ENCODE data around the gene DUSP12. TPM values are rescaled to one million over a fixed set of nuclear protein-coding genes. Genes with fewer than 3 reads are reported as not detected.

DUSP12 gene
- total and polyA plus RNA-seq, 9 of the 15 experiments (the other 6 are each of a cell fraction or from before 2014, with no cell fraction given), result 10.4 to 81.4 (median 43.6) TPM

- TF ChIP-seq, protein P1, sequence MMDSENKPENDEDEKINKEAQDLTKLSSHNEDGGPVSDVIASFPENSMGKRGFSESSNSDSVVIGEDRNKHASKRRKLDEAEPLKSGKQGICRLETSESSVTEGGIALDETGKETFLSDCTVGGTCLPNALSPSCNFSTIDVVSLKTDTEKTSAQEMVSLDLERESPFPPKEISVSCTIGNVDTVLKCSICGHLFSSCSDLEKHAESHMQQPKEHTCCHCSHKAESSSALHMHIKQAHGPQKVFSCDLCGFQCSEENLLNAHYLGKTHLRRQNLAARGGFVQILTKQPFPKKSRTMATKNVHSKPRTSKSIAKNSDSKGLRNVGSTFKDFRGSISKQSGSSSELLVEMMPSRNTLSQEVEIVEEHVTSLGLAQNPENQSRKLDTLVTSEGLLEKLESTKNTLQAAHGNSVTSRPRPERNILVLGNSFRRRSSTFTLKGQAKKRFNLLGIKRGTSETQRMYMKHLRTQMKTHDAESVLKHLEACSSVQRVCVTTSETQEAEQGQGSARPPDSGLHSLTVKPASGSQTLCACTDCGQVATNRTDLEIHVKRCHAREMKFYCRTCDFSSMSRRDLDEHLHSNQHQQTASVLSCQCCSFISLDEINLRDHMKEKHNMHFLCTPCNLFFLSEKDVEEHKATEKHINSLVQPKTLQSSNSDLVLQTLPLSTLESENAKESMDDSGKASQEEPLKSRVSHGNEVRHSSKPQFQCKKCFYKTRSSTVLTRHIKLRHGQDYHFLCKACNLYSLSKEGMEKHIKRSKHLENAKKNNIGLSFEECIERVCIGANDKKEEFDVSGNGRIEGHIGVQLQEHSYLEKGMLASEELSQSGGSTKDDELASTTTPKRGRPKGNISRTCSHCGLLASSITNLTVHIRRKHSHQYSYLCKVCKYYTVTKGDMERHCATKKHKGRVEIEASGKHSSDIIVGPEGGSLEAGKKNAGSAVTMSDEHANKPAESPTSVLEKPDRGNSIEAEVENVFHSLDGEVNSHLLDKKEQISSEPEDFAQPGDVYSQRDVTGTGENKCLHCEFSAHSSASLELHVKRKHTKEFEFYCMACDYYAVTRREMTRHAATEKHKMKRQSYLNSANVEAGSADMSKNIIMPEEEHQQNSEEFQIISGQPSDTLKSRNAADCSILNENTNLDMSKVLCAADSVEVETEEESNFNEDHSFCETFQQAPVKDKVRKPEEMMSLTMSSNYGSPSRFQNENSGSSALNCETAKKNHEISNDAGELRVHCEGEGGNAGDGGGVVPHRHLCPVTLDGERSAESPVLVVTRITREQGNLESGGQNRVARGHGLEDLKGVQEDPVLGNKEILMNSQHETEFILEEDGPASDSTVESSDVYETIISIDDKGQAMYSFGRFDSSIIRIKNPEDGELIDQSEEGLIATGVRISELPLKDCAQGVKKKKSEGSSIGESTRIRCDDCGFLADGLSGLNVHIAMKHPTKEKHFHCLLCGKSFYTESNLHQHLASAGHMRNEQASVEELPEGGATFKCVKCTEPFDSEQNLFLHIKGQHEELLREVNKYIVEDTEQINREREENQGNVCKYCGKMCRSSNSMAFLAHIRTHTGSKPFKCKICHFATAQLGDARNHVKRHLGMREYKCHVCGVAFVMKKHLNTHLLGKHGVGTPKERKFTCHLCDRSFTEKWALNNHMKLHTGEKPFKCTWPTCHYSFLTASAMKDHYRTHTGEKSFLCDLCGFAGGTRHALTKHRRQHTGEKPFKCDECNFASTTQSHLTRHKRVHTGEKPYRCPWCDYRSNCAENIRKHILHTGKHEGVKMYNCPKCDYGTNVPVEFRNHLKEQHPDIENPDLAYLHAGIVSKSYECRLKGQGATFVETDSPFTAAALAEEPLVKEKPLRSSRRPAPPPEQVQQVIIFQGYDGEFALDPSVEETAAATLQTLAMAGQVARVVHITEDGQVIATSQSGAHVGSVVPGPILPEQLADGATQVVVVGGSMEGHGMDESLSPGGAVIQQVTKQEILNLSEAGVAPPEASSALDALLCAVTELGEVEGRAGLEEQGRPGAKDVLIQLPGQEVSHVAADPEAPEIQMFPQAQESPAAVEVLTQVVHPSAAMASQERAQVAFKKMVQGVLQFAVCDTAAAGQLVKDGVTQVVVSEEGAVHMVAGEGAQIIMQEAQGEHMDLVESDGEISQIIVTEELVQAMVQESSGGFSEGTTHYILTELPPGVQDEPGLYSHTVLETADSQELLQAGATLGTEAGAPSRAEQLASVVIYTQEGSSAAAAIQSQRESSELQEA (IDR thresholded peaks at IDR 0.05; ENCODE audit: low read depth), result peak; percentile 100
- TF ChIP-seq HNRNPK (IDR thresholded peaks at IDR 0.05; ENCODE audit: low read depth, low read length, poor library complexity, severe bottlenecking) (no peak), ZNF785 (CRISPR knock-in tag; IDR thresholded peaks at IDR 0.05) (no peak), JUNB (CRISPR knock-in tag; conservative IDR thresholded peaks at IDR 0.05) (no peak), NR1H2 (CRISPR knock-in tag; IDR thresholded peaks at IDR 0.05) (no peak), EHMT2 (IDR thresholded peaks at IDR 0.05) (no peak), CUX1 (CRISPR knock-in tag; IDR thresholded peaks at IDR 0.05) (no peak), ZNF512 (tag; IDR thresholded peaks at IDR 0.05) (no peak), THAP7 (CRISPR knock-in tag; IDR thresholded peaks at IDR 0.05) (no peak), CSDE1 (IDR thresholded peaks at IDR 0.05) (no peak), HNRNPLL (IDR thresholded peaks at IDR 0.05; ENCODE audit: low read depth, low read length, poor library complexity, severe bottlenecking) (peak; percentile 71)
These were observed 16.8 kb downstream of the DUSP12 start, which contains the start of gene ATF6 (continued) for GRCh38 chr1:161766102-161766981.
